Measurements from ENCODE around the gene GGTA1.

GRCh38 chr9:121450241-121450640 is 49.4 kb downstream of the GGTA1 start:
- no peak for TF ChIP-seq CTCF (IDR thresholded peaks at IDR 0.05; ENCODE audit: low read length)
- TF ChIP-seq EZH2 (IDR thresholded peaks at IDR 0.05; ENCODE audit: borderline replicate concordance, low read length), result no peak

All from OCI-LY1 (cell line).